HG03558 (cell line): ENCODE measurements around the gene FUCA1.
"Not testable (repeated sequence)": the region's sequence is repeated elsewhere in the genome, so short reads cannot be mapped to it uniquely, and the experiment has no call there.

ENCODE experiments used
- ATAC-seq: cut with Tn5 transposase; IDR thresholded peaks from one replicate; pipeline ENCODE4 v1.9.1; 2021; ENCODE audit warnings: moderate number of reproducible peaks; ENCODE audit not compliant: unreplicated experiment; ENCODE audit errors: extremely low read depth

FUCA1 gene

DNA sequence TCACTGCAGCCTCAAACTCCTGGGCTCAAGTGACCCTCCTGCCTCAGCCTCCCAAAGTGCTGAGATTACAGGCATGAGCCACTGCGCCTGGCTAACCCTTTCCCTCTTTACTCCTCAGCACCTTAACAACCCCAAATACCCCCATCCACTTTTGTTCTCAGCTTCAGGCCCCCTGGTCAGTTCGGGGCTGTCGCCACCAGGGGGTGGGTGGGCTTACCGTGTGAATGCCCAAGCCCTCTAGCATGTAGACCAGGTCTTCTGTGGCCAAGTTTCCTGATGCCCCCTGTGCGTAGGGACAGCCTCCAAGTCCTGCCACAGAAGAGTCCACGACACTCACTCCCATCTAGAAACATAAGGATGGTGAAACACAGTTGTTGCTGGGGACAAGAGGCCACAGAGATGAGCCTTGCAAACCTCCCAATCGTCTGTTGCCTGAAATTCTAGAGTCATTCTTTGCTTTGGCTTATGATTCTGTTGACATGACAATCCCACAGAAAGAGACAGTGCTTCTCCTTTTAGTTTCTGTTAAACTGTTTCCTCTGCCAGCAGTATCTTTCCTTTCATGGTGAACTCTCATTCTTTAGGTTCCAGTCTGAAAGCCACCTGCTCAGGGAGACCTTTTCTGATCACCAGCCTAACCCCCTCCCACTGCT is 63.8 kb downstream of the FUCA1 start:
- ATAC-seq, result no peak

DNA sequence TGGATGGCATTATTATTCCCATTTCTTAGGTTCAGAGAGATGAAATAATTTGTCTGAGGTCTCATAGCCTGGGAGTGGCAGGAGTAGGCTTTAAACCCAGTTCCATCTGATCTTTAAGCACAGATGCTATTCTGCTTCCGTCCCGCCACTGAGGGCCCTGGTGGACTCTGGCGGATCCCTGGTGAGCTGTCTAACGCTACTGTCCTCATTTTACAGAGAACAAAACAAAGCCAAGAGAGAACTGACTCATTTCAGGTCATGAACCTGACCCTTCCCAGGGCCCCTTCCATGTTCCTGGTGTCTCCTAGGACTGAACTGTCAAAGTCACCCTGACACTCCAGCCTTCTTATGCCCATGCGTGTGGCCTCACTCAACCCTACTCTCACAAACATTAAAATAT is 64.4 kb downstream of the FUCA1 start:
- ATAC-seq, result no peak

GRCh38 chr1:23802809-23803342 is 65.2 kb downstream of the FUCA1 start:
- not testable (repeated sequence) for ATAC-seq

DNA sequence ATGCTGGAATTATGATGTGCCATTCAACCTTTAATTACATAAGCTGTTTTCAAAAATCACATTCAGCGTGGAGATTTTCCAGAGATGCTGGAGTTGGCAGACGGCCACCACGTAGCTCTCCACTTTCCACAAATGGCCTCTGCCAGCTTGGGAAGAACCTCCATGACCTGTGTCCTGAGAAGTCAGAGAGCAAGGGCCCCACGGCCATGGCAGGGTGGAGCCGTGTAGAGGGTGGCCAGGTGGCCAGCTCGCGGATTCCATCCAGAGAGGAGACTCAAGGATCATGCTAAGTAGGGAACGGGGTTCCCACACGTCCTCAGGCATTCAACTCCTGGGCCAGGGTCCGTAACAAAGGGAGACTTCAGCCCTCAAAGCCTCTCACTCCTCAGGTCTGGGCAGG is 66.2 kb downstream of the FUCA1 start:
- ATAC-seq, result no peak

GRCh38 chr1:23801338-23801748 is 66.7 kb downstream of the FUCA1 start:
- ATAC-seq, result no peak

DNA sequence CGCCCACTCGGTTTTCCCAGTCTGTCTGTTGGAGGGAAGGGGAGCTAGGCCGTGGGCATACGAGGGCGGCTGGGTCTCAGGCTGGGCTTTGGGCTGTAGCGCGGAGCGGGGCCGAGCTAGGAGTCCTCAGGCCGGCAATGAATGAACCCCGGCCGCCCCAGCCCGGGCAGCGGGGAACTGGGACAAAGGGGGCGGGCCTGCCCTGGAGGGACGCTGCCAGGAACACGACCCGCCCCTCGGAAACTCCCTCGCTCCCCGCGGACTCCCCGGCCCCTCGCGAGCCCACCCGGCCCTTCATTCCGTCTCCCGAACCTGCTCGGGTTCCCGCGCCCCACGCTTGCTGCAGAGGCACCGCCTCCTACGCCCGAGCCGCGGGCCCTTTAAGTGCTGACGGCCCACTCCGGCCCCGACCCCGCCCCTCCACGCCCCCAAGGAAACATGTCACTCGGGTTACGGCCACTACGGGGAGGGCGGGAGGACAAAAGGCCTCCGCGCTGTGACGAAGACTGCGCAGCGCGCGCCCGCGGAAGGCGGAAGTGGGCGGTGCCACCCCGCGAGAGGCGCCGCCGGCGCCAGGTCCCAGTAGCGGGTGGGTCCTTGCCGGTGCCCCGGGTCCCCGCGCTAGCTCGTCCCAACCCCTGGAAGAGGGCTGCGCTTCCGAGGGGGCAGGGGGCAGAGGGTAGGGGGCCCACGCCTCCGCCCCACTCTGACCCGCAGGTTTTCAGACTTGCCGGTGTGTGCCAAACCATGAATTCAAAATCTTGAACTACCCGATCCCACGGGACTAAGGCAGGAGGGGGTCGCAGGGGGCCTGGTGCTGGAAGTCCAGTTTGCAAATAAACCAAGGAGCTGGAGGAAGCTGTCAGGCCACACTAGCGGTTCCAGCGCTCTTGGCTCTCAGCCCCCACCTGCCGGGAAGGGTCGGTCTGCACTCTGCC is 67.4 kb downstream of the FUCA1 start, which contains the start of gene GALE:
Gene GALE, minus strand, starts transcription at position 355 of the 938 bp plus-strand sequence. CDS start 1,747 bp downstream, outside the sequence.
- ATAC-seq, result peak; percentile 53

DNA sequence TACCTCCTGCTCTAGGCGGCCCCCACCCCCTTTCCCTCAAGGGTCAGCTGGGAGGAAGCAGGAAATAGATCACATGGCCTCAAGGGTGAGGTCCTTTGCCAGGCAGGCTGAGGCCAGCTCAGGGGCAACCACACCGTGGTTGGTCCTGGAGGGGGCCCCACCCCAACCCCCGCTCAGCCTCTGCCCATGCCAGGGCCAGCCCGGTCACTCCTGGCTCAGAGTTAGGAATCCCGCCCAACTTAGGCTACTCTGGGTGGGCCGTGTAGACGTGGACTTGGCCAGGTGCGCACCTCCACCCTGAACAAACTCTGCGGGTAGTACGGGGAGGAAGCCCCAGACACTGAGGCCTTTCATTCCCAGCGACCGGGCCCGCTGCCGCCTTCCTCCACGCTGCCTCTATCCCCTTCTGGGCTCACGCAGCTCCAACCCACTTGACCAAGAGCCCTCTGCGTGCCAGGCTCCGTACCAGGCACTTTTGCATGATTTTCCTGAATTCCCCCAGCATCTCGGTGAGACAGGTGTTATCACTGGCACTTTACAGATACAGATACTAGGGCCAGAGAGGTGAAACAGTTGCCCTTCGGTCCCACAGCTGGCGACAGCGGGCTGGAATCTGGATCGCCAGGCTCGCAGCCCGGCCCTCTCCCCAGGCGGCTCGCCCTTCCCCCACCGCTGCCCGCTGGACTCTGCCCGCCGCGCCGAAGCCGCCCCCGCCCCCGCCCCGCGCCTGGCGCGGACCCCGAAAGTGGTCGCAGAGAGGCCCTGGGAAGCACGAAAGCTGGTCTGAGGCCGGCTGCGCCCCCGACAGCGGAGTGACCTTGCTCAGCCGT is 68.3 kb downstream of the FUCA1 start:
- no peak for ATAC-seq

DNA sequence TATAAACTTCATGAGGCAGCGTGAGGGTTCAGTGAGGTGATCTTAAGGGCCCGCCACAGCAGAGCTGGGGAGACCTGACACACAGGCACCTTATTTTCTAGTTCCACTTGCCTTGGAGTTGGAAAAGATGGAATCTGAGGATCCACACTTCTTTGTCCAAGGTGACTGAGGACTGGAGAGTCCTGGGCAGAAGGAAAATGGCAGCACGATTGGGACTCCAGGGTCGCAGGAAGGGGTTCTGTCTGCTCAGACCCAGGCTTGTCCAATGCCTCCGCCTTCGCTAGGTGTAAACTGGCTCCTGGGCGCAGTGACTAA is 68.9 kb downstream of the FUCA1 start:
- ATAC-seq, result no peak

GRCh38 chr1:23798662-23799142 is 69.4 kb downstream of the FUCA1 start:
- no peak for ATAC-seq

- no peak for ATAC-seq
Observed at GRCh38 chr1:23797478-23798448, 70.3 kb downstream of the FUCA1 start.

DNA sequence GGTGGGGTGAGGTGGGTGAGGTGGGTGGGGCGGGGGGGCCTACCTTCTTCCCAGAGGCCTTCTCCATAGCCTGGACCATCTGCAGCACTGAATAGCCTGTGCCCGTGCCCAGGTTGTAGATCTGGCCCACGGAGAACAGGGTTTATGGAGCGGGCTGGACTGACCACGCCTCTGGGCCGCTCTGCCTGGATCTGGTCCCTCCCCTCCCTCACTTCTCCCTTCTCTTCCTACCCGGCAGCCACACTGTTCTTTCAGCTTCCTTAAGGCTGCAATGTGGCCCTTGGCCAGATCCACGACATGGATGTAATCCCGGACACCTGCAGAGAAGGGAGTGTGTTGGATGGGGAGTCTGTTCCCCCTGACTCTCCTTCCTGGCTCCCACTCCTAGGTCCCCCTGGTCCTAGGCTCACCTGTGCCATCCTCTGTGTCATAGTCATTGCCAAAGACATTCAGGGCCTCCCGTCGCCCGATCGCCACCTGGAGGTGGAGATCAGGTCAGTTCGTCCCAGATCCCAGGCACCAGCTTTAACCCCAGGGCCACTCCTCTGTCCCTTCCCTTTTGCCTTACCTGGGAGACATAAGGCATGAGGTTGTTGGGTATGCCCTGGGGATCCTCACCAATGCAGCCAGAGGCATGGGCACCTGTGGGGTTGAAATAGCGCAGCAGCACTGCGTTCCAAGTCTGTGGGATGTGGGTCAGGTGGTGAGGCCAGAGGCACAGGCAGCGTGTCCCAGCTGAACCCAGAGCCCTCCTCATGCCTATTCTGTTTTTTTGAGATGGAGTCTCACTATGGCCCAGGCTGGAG is 71.4 kb downstream of the FUCA1 start:
- no peak for ATAC-seq

GRCh38 chr1:23795676-23796465 is 72.2 kb downstream of the FUCA1 start:
- ATAC-seq, result no peak
